Uterus (tissue), 4 donors: ENCODE results near the gene PDE4D. TPM values are rescaled to one million over a fixed set of nuclear protein-coding genes. Genes with fewer than 3 reads are reported as not detected.

Experiments used
- DNase-seq, 2 donors: peaks; one replicate each; pipeline ENCODE4 v3.0.0-alpha.2; 2019 to 2020
- H3K27ac ChIP-seq, 2 donors: fragments of 200-600 bp; sonication (generic); 1 replicate in 1 of 2; 2 replicates in 1 of 2; pipeline ENCODE4 v1.5.1; 2016 to 2018
- H3K27me3 ChIP-seq, 2 donors: fragments of 200-600 bp; sonication (generic); one replicate each; pipeline ENCODE4 v1.5.1; 2018 to 2019; ENCODE audit warnings: control low read depth in 1 of 2
- H3K36me3 ChIP-seq, 2 donors: fragments of 200-600 bp; sonication (generic); one replicate each; pipeline ENCODE4 v1.5.1; 2019; ENCODE audit warnings: control low read depth in 1 of 2
- H3K4me1 ChIP-seq, 2 donors: fragments of 200-600 bp; sonication (generic); one replicate each; pipeline ENCODE4 v1.5.1; 2018 to 2019; ENCODE audit warnings: control low read depth in 1 of 2
- H3K4me3 ChIP-seq, 2 donors: fragments of 200-600 bp; sonication (generic); 1 replicate in 1 of 2; 2 replicates in 1 of 2; pipeline ENCODE4 v1.5.1; 2018 to 2019; ENCODE audit warnings: mild to moderate bottlenecking in 1 of 2
- H3K9me3 ChIP-seq, 2 donors: fragments of 200-600 bp; sonication (generic); one replicate each; pipeline ENCODE4 v1.5.1; 2019; ENCODE audit warnings: control low read depth in 1 of 2
- POLR2A ChIP-seq, 2 donors: fragments of 450-650 bp; IDR thresholded peaks; one replicate each; pipeline ENCODE4 v1.6.1; 2016; ENCODE audit warnings: antibody characterized with exemption in 2 of 2, mild to moderate bottlenecking in 1 of 2, moderate library complexity in 1 of 2
- intact Hi-C: fragments of 100-400 bp; cut with DNase I; formaldehyde crosslinking; loops from one replicate; pipeline ENCODE4 v1.15.1; 2023; ENCODE audit warnings: low total_unique reads
- total RNA-seq, 4 donors: library from RNA; depleted of rRNA in 3 of 4; stranded (reverse); fragments of >200 nt in 3 of 4; gene quantifications; one replicate each; pipeline versions ENCODE4 v1.1.0 to v1.2.4, GENCODE V29; 2014 to 2023
- TF ChIP-seq, protein P1 (sequence below), 4 experiments: fragments of 200-600 bp in 2 of 4; fragments of 450-650 bp in 2 of 4; sonication (generic) in 2 of 4; IDR thresholded peaks; one replicate each; pipeline ENCODE4 v1.5.1; 2016 to 2019; ENCODE audit warnings: antibody characterized with exemption in 4 of 4, mild to moderate bottlenecking in 2 of 4, moderate library complexity in 1 of 4
- donor health status: DM: yes; HTN: yes; CAD: no.

PDE4D gene
- total RNA-seq, 4 donors from 2014 or later, result 27.1 to 77.0 (median 45.8) TPM

- Histone ChIP-seq H3K4me3 (no peak overlapping the region), H3K4me1 (no peaks in the 10 kb centered on the region), H3K27me3 (no peaks in the 10 kb centered on the region), H3K36me3 (no peaks in the 10 kb centered on the region), H3K9me3 (no peaks in the 10 kb centered on the region), H3K27ac (no peak overlapping the region)
- TF ChIP-seq POLR2A (IDR thresholded peaks at IDR 0.05), result no peak
- TF ChIP-seq, protein P1, sequence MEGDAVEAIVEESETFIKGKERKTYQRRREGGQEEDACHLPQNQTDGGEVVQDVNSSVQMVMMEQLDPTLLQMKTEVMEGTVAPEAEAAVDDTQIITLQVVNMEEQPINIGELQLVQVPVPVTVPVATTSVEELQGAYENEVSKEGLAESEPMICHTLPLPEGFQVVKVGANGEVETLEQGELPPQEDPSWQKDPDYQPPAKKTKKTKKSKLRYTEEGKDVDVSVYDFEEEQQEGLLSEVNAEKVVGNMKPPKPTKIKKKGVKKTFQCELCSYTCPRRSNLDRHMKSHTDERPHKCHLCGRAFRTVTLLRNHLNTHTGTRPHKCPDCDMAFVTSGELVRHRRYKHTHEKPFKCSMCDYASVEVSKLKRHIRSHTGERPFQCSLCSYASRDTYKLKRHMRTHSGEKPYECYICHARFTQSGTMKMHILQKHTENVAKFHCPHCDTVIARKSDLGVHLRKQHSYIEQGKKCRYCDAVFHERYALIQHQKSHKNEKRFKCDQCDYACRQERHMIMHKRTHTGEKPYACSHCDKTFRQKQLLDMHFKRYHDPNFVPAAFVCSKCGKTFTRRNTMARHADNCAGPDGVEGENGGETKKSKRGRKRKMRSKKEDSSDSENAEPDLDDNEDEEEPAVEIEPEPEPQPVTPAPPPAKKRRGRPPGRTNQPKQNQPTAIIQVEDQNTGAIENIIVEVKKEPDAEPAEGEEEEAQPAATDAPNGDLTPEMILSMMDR (IDR thresholded peaks at IDR 0.05), result no peak
- intact Hi-C loops, result no loop called here
- no peak for DNase-seq
Measured at GRCh38 chr5:59571067-59571466, 322.5 kb downstream of the PDE4D start.

DNA sequence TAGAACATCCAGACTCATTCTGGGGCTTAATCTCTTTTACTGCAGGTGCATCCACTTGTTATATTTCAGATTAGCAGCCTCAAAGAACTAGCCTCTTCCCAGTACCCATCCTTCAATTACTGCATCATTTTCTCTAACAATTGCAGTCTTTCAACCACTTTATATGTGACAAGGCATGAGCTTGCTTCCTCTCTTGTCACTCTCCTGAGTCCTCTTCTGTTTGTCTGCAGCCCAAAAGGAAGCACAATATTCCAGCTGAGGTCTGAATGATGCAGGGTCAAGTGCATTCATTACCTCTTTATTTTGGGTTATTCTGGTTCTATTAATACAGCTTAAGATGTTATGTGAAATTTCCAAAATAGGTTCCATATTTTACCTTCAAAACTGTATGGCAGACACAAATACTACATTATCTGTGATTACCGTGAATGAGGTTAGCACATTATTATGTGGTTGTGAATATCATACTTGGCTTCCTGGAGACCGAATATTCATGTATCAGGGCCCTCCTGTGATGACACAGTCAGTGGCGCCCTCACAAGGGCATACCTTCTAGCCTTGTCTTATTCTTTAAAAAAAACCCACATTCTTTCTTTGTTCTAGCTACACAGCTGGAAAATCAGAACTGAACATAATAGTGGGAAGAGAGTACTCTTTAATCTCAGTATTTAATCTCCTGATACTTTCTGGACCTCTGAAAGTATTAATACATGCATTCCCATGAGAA, 323.8 kb downstream of the PDE4D start:
- no peak for DNase-seq
- H3K36me3 ChIP-seq, result no peaks in the 10 kb centered on the region
- H3K9me3 ChIP-seq, result no peaks in the 10 kb centered on the region
- H3K4me1 ChIP-seq, result no peaks in the 10 kb centered on the region
- H3K27me3 ChIP-seq, result no peaks in the 10 kb centered on the region
- H3K27ac ChIP-seq, result no peak overlapping the region
- TF ChIP-seq, protein P1 (IDR thresholded peaks at IDR 0.05), result no peak
- TF ChIP-seq POLR2A (IDR thresholded peaks at IDR 0.05), result no peak
- no peak overlapping the region for H3K4me3 ChIP-seq
- intact Hi-C loops, result no loop called here

GRCh38 chr5:59569158-59569557, 324.4 kb downstream of the PDE4D start:
- Histone ChIP-seq H3K4me3 (no peak overlapping the region), H3K27ac (no peak overlapping the region), H3K9me3 (no peaks in the 10 kb centered on the region), H3K4me1 (no peaks in the 10 kb centered on the region), H3K27me3 (no peaks in the 10 kb centered on the region), H3K36me3 (no peaks in the 10 kb centered on the region)
- TF ChIP-seq, protein P1 (IDR thresholded peaks at IDR 0.05), result no peak
- TF ChIP-seq POLR2A (IDR thresholded peaks at IDR 0.05), result no peak
- intact Hi-C loops, result no loop called here
- no peak for DNase-seq

DNA sequence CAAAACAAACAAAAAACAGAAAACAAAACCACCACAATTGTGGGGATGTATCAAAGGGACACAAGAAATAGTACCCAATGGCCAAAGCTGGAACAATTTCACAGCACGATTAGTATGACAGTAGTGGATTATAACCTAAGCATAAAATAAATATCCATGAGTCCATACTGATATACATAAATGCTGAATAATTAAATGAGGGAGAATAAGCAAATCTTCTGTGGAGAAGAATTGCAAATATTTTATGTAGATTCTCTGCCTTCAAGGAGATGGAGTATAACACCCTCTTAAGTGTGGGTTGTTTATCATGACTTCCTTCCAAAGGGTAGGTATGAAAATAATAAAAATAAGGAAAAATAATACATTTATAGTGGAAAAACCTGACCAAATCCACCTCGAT, 325.4 kb downstream of the PDE4D start:
- no peak for DNase-seq
- TF ChIP-seq, protein P1 (IDR thresholded peaks at IDR 0.05), result no peak
- TF ChIP-seq POLR2A (IDR thresholded peaks at IDR 0.05), result no peak
- no peaks in the 10 kb centered on the region for H3K36me3 ChIP-seq
- no peaks in the 10 kb centered on the region for H3K27me3 ChIP-seq
- intact Hi-C loops, result no loop called here
- H3K9me3 ChIP-seq, result no peaks in the 10 kb centered on the region
- no peaks in the 10 kb centered on the region for H3K4me1 ChIP-seq
- no peak overlapping the region for H3K4me3 ChIP-seq
- H3K27ac ChIP-seq, result no peak overlapping the region

GRCh38 chr5:59565551-59565950, 328.0 kb downstream of the PDE4D start:
- Histone ChIP-seq H3K27ac (no peak overlapping the region), H3K36me3 (no peaks in the 10 kb centered on the region), H3K9me3 (no peaks in the 10 kb centered on the region), H3K4me1 (no peaks in the 10 kb centered on the region), H3K4me3 (no peak overlapping the region), H3K27me3 (no peaks in the 10 kb centered on the region)
- DNase-seq, result no peak
- intact Hi-C loops, result no loop called here
- no peak for TF ChIP-seq POLR2A (IDR thresholded peaks at IDR 0.05)
- TF ChIP-seq, protein P1 (IDR thresholded peaks at IDR 0.05), result no peak
